HG02970 (cell line): ENCODE results near the gene CBX3.
"Not testable (repeated sequence)": the region's sequence is repeated elsewhere in the genome, so short reads cannot be mapped to it uniquely, and the experiment has no call there.

Source experiments
- ATAC-seq: cut with Tn5 transposase; IDR thresholded peaks from one replicate; pipeline ENCODE4 v1.9.1; 2021; ENCODE audit warnings: mild to moderate bottlenecking, moderate library complexity, moderate number of reproducible peaks; ENCODE audit not compliant: unreplicated experiment, low FRiP score

Gene CBX3

GRCh38 chr7:26201247-26202018 is at the start of gene CBX3:
Gene CBX3 (plus strand): TSS chr7:26201745. CDS start chr7:26202999, 1,254 bp downstream.
- peak; percentile 48 for ATAC-seq

- peak; percentile 62 for ATAC-seq
These were observed 49.4 kb upstream of the CBX3 start, which contains the start of gene NFE2L3 for GRCh38 chr7:26151953-26152781. Gene NFE2L3 (plus strand): TSS chr7:26152198. CDS start chr7:26152499, 301 bp downstream.

GRCh38 chr7:26152782-26153240 is 48.7 kb upstream of the CBX3 start:
- not testable (repeated sequence) for ATAC-seq

DNA sequence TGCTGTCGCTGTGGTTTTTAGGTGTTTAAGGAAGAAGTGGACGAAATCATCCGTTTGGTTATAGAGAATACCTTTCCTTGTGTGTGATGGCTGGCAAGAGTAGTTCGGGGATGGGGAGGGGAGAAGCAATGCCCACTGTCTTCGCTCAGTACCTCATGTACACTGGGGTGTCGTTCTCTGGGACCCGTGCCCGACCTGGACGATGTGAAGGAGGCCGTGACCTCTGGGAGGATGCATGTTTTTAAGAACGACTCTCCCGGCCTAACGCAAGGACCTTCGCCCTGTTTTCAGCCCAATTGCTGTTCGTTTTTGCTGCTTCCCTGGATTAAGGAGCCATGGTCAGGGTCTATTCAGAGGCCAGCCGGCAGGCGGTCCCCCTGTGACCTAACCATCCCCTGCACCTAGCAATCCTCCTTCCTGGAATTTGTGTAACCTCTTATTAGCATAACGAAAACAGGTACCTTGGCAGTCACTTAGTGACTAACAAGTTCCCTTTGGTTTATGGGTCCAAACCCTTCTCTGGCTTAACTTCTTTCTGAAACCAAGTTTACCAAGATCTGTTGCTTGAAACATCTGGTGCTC is 48.2 kb upstream of the CBX3 start:
- ATAC-seq: no peak

DNA sequence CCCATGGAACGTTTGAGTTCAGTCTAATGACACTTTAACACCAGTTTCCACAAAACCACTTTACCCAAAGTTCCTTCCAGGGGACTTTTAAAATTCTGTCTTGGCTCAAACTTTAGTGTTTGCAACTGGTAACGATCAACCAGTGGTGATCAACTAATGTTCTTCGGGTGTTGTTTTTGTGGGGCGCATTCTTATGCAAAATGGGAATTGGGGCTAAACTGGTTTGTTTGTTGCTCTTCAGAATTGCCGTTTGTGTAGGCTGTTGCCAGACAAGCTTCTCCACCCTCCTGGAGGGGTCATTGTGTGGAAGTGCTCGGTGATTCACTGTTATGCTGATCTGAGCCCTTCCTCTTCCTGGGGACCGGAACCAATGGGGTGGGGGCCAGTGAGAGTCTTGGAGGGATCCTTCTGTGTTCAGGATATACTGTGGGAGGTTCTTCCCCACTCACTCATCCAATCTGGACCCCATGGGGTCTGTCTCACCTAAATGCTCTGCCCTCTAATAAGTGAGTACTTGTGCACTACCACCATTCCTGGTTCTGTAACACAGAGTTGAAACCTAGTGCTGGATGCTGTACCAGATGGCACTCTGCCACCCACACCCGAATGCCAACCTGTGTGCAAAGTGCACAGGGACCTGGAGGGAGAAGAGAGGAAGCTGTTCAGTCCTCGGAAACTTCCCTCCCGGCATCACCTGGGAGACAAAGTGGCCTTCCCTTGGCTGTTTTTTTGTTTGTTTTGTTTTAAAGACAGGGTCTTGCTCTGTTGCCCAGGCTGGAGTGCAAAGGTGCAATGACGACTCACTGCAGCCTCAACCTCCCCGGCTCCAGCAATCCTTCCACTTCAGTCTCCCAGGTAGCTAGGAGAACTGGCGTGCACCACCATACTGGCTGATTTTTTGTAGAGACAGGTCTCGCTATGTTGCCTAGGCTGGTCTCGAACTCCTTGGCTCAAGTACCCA is 47.4 kb upstream of the CBX3 start:
- ATAC-seq: no peak

GRCh38 chr7:26155531-26156375 is 45.8 kb upstream of the CBX3 start:
- ATAC-seq: no peak

DNA sequence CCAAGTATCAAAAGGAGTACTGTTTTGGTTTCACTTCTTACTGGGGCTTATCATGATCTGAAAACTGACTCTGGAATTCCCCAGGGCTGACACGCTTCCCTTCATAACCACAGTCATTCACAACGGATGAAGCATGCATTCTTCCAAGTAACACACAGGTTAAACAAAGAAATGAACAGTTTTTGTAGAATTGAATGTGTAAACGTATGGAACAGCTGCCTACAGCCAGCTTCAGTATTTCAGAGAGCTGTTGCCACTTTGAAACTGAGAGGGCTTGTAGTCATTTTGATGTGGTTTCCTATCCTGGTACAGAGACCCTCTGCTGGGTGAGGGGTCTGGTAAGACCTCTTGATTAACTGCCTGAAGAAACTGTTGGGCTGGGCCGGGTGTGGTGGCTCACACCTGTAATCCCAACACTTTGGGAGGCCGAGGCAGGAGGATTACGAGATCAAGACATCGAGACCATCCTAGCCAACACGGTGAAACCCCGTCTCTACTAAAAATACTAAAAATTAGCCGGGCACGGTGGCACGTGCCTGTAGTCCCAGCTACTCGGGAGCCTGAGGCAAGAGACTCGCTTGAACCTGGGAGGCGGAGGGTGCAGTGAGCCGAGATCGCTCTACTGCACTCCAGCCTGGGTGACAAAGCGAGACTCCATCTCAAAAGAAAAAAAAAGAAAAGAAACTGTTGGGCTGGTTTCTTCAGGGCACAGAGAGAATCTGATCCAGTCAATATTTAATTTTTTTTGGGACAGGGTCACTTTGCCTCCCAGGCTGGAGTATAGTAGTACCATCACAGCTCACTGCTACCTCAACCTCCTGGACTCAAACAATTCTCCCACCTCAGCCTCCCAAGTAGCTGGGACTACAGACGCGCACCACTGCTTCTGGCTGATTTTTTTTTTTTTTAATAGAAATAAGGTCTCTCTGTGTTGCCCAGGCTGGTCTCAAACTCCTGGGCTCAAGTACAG is 44.8 kb upstream of the CBX3 start:
- ATAC-seq: no peak

- no peak for ATAC-seq
These were observed 43.9 kb upstream of the CBX3 start for GRCh38 chr7:26157520-26158105.

DNA sequence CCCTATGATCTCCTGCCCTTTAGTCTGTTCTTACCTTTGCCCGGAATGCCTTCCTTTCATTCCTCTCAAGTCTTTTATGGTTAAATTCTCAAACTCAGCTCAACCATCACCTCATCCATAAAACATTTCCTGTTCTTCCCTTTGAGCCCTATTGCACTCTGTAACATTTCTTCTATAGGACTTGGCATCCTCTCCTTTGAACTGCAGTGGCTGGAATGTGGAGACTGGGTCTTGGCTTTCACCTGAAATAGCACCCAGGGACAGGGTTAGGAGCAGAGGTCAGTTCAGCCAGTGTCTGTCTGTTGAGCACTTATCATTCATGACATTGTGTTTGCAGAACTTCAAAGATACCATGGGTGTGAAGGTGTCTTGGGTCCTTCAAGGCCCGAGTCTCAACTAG is 42.3 kb upstream of the CBX3 start:
- ATAC-seq: no peak

DNA sequence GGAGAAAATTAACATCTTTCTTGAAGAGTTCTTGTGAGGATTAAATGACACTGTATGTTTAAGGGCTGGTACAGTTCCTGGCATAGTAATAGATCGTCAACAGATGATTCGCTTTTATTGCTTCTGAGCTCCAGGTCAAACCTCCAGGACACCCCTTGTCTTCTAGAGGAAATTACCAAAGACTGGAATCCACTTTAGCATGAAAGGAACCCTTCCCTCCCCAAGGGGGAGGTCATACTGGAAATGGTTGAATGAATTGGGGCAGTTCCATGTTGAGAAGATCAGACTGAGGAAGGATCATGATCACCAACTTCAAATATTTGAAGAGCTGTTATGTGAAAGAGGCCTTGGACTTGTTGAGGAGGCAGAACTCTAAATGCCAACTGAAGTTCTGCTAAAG is 40.6 kb upstream of the CBX3 start:
- ATAC-seq: no peak

- no peak for ATAC-seq
These were observed 39.1 kb upstream of the CBX3 start for GRCh38 chr7:26162431-26162830.

GRCh38 chr7:26163804-26164203 is 37.7 kb upstream of the CBX3 start:
- ATAC-seq: not testable (repeated sequence)

DNA sequence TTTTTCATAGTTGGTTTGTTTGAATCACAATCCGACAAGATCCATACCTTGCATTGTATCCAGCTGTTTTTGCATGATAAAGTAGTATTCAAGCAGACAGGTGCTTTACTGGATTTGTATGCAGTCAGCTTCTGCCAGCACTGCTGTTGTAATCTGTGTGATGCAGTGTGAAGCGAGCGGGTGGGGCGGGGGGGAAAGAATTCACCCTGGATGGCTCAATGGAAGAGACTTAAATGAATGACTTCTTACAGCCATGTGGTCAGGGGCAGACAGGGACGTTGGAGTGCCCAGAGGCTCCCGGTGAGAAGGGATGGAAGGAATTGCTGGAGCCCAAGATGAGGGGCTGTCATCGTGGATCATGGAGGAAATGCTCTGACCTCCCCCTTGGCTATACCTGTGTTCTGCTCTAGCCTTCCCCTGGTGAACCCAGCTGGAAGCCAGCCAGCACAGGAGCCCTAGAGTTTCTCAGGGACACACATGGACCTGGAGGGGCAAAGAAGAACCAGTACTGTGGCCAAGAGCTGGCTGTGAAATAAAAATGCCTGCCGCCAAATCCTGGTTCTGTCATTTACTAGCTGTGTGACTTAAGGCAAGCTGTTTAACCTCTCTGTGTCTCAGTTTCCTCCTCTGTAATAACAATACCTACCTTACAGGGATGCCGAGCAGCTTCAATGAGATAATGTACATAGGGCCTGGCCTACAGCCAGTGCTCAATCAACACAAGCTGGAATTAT is 35.4 kb upstream of the CBX3 start:
- no peak for ATAC-seq

GRCh38 chr7:26166684-26167266 is 34.8 kb upstream of the CBX3 start:
- ATAC-seq: peak; percentile 36

DNA sequence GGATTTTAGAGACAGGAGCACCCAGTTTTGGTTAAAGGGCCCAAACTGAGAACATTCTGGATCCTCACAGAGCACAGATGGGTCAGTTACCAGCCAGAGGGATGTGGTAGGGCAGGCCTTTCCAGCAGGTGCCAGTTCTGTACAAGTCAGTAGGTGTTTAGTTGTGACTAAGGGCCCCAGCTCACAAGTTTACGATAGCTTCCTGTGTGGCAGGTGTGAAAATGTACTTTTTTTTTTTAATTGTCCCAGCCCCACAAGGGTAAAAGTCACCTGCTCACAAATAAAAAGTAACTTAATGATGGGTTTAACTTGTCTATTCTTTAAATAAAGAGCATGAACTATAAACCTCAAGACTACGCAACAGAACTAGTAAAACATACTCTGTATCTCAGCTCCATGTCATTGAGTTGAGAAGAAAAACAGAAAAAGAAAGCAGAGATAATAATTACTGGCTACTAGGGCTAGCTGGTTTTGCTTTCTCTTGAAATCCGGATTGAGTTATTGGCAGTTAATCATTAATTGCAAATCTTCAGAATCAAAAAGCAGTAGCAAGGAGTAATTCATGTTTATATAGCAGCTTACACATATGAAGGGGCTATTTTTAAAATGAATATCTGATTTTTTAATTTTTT is 34.1 kb upstream of the CBX3 start:
- peak; percentile 66 for ATAC-seq

DNA sequence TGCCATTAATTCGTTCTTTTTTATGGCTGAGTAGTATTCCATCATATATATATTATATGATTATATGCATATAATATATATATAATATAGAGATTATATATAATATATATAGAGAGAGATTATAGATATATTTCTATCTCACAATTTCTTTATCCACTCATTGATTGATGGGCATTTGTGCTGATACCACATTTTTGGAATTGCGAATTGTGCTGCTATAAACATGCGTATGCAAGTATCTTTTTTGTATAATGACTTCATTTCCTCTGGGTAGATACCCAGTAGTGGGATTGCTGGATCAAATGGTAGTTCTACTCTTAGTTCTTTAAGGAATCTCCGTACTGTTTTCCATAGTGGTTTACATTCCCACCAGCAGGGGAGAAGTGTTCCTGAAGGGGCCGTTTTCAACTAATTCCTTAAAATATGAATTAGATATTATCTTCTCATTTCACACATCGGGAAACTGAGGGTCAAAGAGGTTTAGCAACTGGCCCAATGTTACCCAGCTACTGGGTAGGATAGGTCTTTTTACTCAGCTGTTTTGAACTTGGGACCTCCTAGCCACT is 33.0 kb upstream of the CBX3 start:
- ATAC-seq: no peak
